ENCODE results near the gene CDK13.

The CDK13 gene

GRCh38 chr7:39958038-39958437, 8.0 kb downstream of the CDK13 start:
- TF ChIP-seq POLR2AphosphoS5 (IDR thresholded peaks at IDR 0.05; ENCODE audit: low read depth) (no peak), REST (IDR thresholded peaks at IDR 0.05; ENCODE audit: insufficient replicate concordance, low read depth) (no peak), CTCF (IDR thresholded peaks at IDR 0.05; ENCODE audit: insufficient read depth, low read length) (no peak), GABPA (IDR thresholded peaks at IDR 0.05; ENCODE audit: low read depth) (no peak), SPI1 (IDR thresholded peaks at IDR 0.05; ENCODE audit: borderline replicate concordance, low read depth) (no peak)
- DNase-seq (ENCODE audit: low read depth in 1 of 2, low spot score in 1 of 2): no peak
- Histone ChIP-seq H3K4me3 (replicated peaks; ENCODE audit: insufficient read depth, low read length) (no peak overlapping the region), H3K27ac (replicated peaks) (no peak overlapping the region), H3K27me3 (ENCODE audit: insufficient read depth, poor library complexity, severe bottlenecking) (no peaks in the 10 kb centered on the region)

- no peak for DNase-seq (ENCODE audit: low read depth in 1 of 2, low spot score in 1 of 2)
- Histone ChIP-seq H3K27ac (replicated peaks) (no peak overlapping the region), H3K4me3 (replicated peaks; ENCODE audit: insufficient read depth, low read length) (no peak overlapping the region), H3K27me3 (ENCODE audit: insufficient read depth, poor library complexity, severe bottlenecking) (no peaks in the 10 kb centered on the region)
- TF ChIP-seq POLR2AphosphoS5 (IDR thresholded peaks at IDR 0.05; ENCODE audit: low read depth) (no peak), REST (IDR thresholded peaks at IDR 0.05; ENCODE audit: insufficient replicate concordance, low read depth) (no peak), GABPA (IDR thresholded peaks at IDR 0.05; ENCODE audit: low read depth) (no peak), CTCF (IDR thresholded peaks at IDR 0.05; ENCODE audit: insufficient read depth, low read length) (no peak), SPI1 (IDR thresholded peaks at IDR 0.05; ENCODE audit: borderline replicate concordance, low read depth) (no peak)
Observed at GRCh38 chr7:39967406-39968161, 17.5 kb downstream of the CDK13 start.

- H3K4me3 ChIP-seq (replicated peaks; ENCODE audit: insufficient read depth, low read length): no peak overlapping the region
- DNase-seq (ENCODE audit: low read depth in 1 of 2, low spot score in 1 of 2): no peak
- no peaks in the 10 kb centered on the region for H3K27me3 ChIP-seq (ENCODE audit: insufficient read depth, poor library complexity, severe bottlenecking)
- no peak overlapping the region for H3K27ac ChIP-seq (replicated peaks)
- no peak for TF ChIP-seq SPI1 (IDR thresholded peaks at IDR 0.05; ENCODE audit: borderline replicate concordance, low read depth)
- no peak for TF ChIP-seq REST (IDR thresholded peaks at IDR 0.05; ENCODE audit: insufficient replicate concordance, low read depth)
- TF ChIP-seq CTCF (IDR thresholded peaks at IDR 0.05; ENCODE audit: insufficient read depth, low read length): no peak
- no peak for TF ChIP-seq GABPA (IDR thresholded peaks at IDR 0.05; ENCODE audit: low read depth)
- no peak for TF ChIP-seq POLR2AphosphoS5 (IDR thresholded peaks at IDR 0.05; ENCODE audit: low read depth)
Observed at GRCh38 chr7:39969431-39969830, 19.4 kb downstream of the CDK13 start.

Data from HL-60 (cell line).